NCI-H345 treated with DMSO at 0.1 percent for 48 hours (cell line): ENCODE measurements around the gene RUNX2.

Experiments used
- DNase-seq: peaks from one replicate; lab custom pipeline; 2025; ENCODE audit not compliant: unreplicated experiment; lab: John Stamatoyannopoulos, UW

RUNX2 gene

DNA sequence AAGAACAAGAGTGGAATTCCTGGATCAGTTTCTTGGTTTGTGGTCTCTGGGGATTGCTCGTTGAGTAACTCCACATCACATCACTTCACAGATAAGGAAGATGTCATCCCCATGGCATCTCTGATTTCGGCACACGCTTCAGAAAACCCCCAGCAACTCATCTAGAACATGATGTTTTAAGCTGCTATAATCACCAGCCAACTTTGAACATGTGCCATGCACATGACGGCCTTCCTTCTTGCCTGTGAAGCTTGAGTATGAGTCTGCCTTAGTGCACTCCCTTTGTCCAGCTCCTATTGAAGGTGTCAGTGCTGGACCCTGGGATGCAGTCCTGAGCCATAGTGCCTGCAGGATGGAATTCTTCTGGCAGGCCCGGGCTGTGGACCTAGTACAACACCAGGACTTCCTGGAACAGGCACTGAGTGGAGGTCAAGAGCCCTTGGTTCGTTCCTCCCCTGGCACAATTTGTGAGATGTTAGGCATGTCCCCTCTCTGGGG is 281.1 kb downstream of the RUNX2 start:
- DNase-seq = no peak

GRCh38 chr6:45610374-45610773 is 282.2 kb downstream of the RUNX2 start:
- DNase-seq = no peak

GRCh38 chr6:45610832-45611231 is 282.7 kb downstream of the RUNX2 start:
- no peak for DNase-seq

DNA sequence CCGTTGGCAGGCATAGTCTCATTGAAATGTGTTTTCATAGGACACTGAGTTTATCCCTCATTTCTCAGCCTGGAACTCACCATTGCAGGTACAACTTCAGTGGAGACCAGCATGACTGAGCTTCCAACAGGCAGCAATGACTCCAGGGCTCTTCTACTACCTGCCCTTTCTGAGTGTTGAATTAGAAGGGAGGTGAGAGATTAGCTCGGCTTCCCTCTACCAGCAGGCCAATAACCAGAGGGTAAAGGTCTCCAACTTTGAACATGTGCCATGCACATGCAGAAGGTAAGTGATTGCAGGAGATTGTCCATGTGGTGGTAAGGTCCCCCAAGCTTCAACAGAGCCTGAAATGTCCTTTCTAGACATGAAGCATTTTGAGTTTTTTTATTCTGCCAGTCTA is 283.4 kb downstream of the RUNX2 start:
- DNase-seq = no peak

DNA sequence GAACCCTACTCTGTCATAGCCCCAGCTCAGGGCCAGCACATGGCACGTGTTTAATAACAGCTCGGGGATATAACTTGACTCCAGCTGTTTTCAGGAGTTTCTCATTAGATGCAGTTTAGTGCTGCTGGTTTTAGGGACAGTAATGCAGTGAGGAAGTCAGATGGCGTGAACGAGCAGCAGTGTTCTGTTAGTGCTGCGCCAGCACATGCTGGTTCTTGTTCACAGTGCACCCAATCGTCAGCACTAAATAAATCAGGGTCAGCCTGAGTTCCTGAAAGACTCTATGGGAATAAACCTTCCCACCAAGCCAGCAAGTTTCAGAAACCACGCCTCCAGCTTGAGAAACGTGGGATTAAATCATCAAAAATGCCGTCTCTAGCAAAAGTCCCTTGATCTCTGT is 285.5 kb downstream of the RUNX2 start:
- no peak for DNase-seq

- DNase-seq = no peak
These were observed 286.6 kb downstream of the RUNX2 start for GRCh38 chr6:45614488-45615285.

DNA sequence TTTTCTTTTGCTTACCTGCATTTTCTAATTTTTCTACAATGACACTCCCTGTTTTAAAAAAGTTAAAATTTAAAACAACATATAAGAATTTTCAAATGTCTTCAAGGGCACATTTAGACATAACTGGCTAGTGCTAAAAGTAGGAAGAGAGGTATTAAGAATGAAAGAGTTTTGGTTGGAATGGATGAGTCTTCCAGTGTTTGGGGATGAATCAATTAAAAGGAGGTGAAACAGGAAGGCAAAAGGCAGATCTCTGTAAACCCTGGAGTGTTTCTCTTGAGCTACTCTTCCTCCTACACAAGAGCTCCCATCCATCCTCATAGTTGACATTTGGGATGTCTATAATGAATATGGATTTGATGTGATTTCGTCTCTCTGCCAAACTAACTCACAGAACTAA is 288.1 kb downstream of the RUNX2 start:
- DNase-seq = no peak

DNA sequence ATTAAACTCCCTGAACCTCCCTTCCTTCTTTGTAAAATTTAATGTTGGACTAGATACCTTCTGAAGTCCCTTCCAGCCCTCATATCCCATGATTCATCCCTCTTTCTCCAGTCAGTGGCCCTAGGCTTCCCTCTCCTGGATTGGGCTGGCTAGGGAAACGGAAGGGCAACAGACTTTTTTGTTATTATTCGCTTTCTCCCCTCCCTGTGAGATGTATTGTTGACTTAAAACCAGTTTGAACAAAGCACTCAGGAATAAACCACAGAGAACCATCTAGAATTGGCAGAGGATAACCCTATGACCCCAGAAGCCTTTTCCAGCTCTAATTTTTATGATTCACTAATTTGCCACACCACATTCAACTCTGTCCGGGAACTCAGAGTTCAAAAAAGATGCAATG is 289.3 kb downstream of the RUNX2 start:
- no peak for DNase-seq

DNA sequence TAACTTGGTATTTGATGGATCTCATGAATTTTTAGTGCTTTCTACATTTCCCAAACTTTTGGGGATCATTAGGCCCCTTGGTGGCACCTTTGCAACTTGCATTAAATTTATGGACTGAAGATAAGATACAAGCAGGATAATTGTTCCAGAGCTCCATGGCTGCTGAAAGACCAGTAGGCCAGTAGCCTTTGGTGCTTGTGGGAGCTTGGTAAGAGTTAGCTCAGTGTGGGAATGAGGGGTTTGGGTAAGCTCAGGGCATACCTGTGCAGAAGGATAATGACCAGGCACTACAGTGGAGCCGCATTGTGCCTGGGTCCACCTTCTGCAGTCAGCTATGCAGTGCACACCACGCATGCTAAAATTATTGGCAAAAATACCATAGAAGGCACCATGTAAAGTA is 290.1 kb downstream of the RUNX2 start:
- DNase-seq = no peak

DNA sequence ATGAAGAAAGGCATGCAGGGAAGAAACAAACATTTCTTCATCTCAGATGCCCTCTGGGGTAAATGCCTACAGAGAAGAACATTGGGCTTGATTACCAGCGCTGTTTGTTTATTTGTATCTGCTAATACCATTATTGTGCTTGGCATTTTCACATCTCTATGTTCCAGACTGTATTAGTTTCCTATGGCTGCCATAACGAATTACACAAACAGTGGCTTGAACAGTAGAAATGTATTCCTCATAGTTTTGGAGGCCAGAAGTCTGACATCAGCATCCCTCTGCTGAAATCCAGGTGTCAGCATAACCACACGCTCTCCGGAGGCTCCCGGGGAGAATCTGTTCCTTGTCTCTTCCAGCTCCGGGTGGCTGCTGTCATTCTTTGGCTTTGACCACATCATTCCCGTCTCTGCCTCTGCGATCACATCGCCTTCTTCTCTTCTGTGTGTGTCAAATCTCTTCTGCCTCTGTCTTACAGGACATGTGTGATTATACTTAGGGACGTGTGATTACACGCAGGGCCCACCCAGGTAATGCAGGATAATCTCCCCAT is 291.2 kb downstream of the RUNX2 start:
- no peak for DNase-seq

DNA sequence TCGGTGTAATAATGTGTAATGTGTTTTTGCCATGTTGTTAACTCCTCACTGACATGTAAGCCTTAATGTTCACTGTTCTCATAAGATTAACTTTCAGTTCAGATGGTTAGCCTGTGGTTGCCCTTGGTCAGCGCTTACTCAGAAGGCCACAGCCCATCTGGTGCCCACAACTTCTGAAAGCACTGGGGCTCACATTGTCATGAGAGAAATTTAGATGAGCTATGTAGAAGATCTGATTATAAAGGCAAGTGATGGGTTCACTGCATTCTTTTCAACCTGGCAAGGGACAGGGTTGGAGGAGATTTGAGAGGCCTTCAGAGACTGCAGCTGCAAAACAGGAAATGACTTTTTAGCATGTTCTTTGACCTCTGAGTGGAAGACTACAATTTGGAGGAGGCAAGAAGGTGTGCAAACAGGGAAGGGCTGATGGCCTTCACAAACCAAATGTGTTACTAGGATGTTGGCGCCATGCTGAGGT is 291.9 kb downstream of the RUNX2 start:
- no peak for DNase-seq

DNA sequence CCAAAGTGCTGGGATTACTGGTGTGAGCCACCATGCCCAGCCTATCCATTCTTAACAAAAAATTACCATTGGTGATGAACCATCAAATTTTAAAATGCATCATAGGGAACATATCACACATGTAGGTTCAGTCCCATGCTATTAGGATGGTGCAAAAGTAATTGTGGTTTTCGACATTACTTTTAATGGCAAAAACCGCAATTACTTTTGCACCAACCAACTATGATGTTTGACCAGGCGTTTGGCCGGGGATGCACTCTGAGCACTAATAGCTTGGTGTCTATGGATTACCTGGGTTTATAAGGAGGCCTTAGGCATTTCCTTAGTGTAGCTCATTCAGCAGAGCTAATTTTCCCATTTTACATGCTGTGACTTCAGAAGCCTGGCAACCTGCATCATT is 296.1 kb downstream of the RUNX2 start:
- DNase-seq = no peak

DNA sequence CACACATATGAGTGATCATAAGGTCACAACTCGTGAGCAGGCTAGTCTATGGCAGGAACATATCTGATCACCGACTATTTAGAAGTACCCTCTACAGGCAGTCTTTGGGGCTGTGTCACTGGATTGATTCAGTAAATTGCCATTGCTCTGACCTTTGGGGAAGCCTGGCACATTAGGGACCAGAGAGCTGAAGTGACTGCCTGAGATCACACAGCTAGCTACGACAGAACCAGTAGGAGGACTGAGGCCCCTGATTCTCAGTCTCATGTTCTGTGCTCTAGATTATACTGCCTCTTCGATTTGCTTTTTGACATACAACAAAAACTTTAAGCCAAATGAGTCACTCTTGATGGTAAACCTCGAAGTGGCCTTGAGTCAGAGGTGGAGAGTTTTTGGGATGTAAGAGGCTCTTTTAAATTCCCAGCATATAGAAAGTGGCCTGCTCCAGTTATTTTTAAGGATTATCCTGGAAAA is 297.1 kb downstream of the RUNX2 start:
- DNase-seq = no peak

GRCh38 chr6:45626087-45626891 is 298.2 kb downstream of the RUNX2 start:
- no peak for DNase-seq

DNA sequence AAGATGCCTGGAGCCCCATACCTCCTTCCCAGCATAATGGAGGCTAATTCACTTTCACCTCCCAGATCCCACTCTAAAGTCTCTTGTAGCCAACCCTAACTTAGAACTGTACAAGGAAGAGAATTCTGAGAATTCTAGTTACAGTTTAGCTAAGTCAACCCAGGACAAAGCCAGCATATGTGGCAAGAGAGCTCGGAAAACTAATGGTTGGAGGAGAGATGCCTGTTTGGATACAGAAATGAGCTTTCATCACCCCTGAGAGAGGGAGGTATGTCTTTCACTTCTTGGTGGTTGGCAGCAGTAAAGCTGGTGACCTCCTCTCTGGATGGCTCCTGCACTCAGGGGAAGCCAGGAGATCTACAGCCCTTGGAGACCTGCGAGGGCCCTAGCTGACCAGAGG is 302.2 kb downstream of the RUNX2 start:
- no peak for DNase-seq

DNA sequence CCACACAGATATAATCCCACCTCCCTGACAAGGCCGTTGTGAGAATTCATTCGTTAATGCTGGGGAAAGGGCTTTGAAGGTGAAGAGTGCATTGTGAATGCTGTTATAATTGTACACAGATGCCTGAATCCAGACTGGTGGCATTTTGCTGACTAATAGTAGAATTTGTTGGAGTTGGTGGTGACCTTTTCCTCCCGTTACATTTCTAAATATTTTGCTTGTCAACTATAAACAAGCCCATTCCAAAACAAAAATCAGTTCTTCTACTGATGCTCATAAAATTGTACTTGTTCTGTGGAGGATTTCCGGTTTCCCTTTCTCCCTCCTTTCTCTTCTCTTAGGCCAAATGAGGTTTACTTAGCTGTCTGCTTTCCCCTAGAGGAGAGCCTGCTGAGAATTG is 302.7 kb downstream of the RUNX2 start:
- no peak for DNase-seq

DNA sequence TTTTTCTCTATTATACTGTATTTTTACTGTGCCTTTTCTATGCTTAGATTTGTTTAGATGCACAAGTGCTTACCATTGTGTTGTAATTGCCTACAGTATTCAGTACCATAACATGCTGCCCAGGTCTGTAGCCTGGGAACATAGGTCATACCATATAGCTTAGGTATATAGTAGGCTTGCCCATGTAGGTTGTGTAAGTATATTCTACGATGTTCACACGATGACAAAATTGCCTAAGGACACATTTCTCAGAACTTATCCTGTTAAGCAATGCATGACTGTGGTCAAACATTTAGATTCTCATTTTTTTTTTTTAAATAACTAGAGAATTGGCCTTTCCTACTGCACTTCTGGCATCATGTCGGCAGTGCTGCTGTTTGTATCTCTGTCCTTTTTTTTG is 303.3 kb downstream of the RUNX2 start:
- no peak for DNase-seq

GRCh38 chr6:45633272-45633908 is 305.3 kb downstream of the RUNX2 start:
- DNase-seq = no peak

DNA sequence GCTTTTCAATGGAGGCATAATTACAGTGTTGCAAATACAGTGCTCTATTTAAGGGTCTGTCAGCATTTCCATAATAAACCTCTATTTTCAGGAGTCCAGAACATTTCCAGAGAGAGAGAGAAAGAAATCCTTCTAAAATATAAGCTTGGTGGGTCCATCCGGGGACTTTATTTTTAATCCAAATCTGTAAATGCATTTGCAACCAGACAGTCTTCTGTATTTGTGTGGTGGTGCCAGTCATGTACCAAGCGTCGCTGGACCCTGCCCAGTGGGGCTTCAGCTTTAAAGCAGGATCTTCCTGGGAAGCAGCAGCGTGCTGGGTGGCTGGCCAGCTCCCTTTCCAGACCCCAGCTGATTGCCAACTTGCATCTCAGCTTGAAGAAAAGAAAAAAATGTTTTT is 306.1 kb downstream of the RUNX2 start:
- DNase-seq = no peak

GRCh38 chr6:45635284-45635867 is 307.2 kb downstream of the RUNX2 start:
- DNase-seq = no peak

DNA sequence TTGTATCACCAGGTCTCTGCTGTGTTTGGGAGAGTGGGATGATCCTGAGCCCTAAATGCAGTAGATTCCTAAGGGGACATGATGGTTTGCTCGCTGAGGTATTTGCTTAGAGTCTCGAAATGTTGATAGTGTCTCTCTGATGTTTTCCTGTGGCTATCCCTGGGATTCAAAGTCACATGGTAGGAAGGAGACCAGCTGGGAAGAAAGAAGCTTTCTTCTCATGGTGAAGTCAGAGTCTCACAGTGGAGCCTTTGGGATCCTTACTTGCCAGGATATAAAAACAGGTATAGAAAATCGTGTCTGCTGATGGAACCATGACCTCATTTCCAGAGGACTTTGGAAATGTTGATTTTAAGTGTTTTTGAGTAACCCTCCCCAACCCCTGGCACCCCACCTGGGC is 308.9 kb downstream of the RUNX2 start:
- DNase-seq = no peak
